HepG2 (cell line): ENCODE measurements around the gene NAT9. TPM values are rescaled to one million over a fixed set of nuclear protein-coding genes. Genes with fewer than 3 reads are reported as not detected.

ENCODE experiments used
- ATF5 ChIP-seq: sonication (generic); formaldehyde crosslinking; IDR thresholded peaks from 2 replicates; pipeline ENCODE4 v1.4.0; 2020; ENCODE audit warnings: mild to moderate bottlenecking, low read depth, missing genetic modification reagents
- HOMEZ ChIP-seq: IDR thresholded peaks from 2 replicates; pipeline ENCODE4 v1.6.1; 2016; ENCODE audit warnings: low read depth
- KDM4B ChIP-seq: sonication (generic); formaldehyde crosslinking; IDR thresholded peaks from 2 replicates; pipeline ENCODE4 v1.4.0; 2020; ENCODE audit warnings: missing genetic modification reagents
- KLF9 ChIP-seq: IDR thresholded peaks from 2 replicates; pipeline ENCODE4 v1.6.1; 2016; ENCODE audit warnings: low read depth
- MAF1 ChIP-seq: sonication (generic); formaldehyde crosslinking; IDR thresholded peaks from 2 replicates; pipeline ENCODE4 v1.5.0; 2020; ENCODE audit warnings: missing genetic modification reagents, borderline replicate concordance
- MLX ChIP-seq: IDR thresholded peaks from 2 replicates; pipeline ENCODE4 v1.6.1; 2016
- NFAT5 ChIP-seq: sonication (generic); formaldehyde crosslinking; IDR thresholded peaks from 2 replicates; pipeline ENCODE4 v1.4.0; 2020; ENCODE audit warnings: missing genetic modification reagents
- NR2F6 ChIP-seq, 2 experiments: IDR thresholded peaks; 2 replicates each; pipeline ENCODE4 v1.6.1; 2016; ENCODE audit warnings: antibody characterized with exemption in 1 of 2, mild to moderate bottlenecking in 1 of 2
- POGZ ChIP-seq: sonication (generic); formaldehyde crosslinking; IDR thresholded peaks from 2 replicates; pipeline ENCODE4 v1.4.0; 2020; ENCODE audit warnings: mild to moderate bottlenecking, missing genetic modification reagents
- SRF ChIP-seq: IDR thresholded peaks from 2 replicates; pipeline ENCODE4 v1.6.1; 2011; ENCODE audit warnings: mild to moderate bottlenecking, low read depth, low read length, moderate library complexity
- TERF1 ChIP-seq: sonication (generic); formaldehyde crosslinking; IDR thresholded peaks from 2 replicates; pipeline ENCODE4 v1.8.0; 2022; ENCODE audit warnings: mild to moderate bottlenecking, missing genetic modification reagents, moderate library complexity
- THAP9 ChIP-seq: sonication (generic); formaldehyde crosslinking; IDR thresholded peaks from 2 replicates; pipeline ENCODE4; 2020; ENCODE audit warnings: missing genetic modification reagents, mild to moderate bottlenecking, borderline replicate concordance
- ZNF207 ChIP-seq: fragments of 450-650 bp; IDR thresholded peaks from 2 replicates; pipeline ENCODE4 v1.6.1; 2016; ENCODE audit warnings: antibody characterized with exemption, borderline replicate concordance
- ZNF430 ChIP-seq: sonication (generic); formaldehyde crosslinking; IDR thresholded peaks from 2 replicates; pipeline ENCODE4 v1.9.0; 2021; ENCODE audit warnings: mild to moderate bottlenecking, missing genetic modification reagents
- ZNF496 ChIP-seq: sonication (generic); formaldehyde crosslinking; IDR thresholded peaks from 2 replicates; pipeline ENCODE4 v1.8.1; 2023; ENCODE audit warnings: mild to moderate bottlenecking, moderate library complexity, missing genetic modification reagents; ENCODE audit not compliant: insufficient replicate concordance
- polyA plus RNA-seq, 8 experiments: library from polyadenylated mRNA; depleted of rRNA in 3 of 8; stranded (reverse) in 7 of 8; unstranded in 1 of 8; fragments of >200 nt; fragmentation: Illumina TruSeq in 4 of 8; extraction: Trizol in 4 of 8; gene quantifications; 2 replicates each; pipeline versions ENCODE4 v1.2.1 to v1.2.3, GENCODE V29; 2011 to 2016; ENCODE audit warnings: low read depth in 4 of 8, missing spikeins in 1 of 8, mixed read lengths in 1 of 8; ENCODE audit not compliant: insufficient read depth in 1 of 8
- total RNA-seq, 5 experiments: library from RNA; depleted of rRNA; stranded (reverse); fragments of >200 nt; fragmentation: Illumina TruSeq; extraction: Trizol; gene quantifications; 2 replicates each; pipeline ENCODE4 v1.2.3, GENCODE V29; 2016; ENCODE audit warnings: low read depth in 1 of 5

NAT9 gene
- total and polyA plus RNA-seq, 2 of the 13 experiments (the other 11 are each of a cell fraction or from before 2014, with no cell fraction given): 39.7 to 44.2 TPM

- TF ChIP-seq MAF1 (CRISPR knock-in tag) (no peak), POGZ (peak; percentile 37; the same call in 1 of the 2 replicates), NR2F6 (IDR thresholded peaks at IDR 0.05) (peak; percentile 91), NR2F6 (CRISPR knock-in tag; IDR thresholded peaks at IDR 0.05) (peak; percentile 95), ZNF207 (no peak), ZNF496 (CRISPR knock-in tag) (no peak), MLX (CRISPR knock-in tag) (0 out of 2 replicates have a peak, but pooled peaks have one; percentile 56), TERF1 (CRISPR knock-in tag) (no peak), ZNF430 (peak; percentile 73; the same call in 1 of the 2 replicates), KLF9 (no peak), HOMEZ (CRISPR knock-in tag) (no peak), KDM4B (CRISPR knock-in tag) (peak; percentile 73; the same call in 1 of the 2 replicates), ATF5 (CRISPR knock-in tag) (no peak), THAP9 (CRISPR knock-in tag) (no peak), SRF (no peak), NFAT5 (CRISPR knock-in tag) (no peak)
These were observed 37.8 kb downstream of the NAT9 start (continued) for GRCh38 chr17:74738051-74738996.
